SK-N-SH treated with all-trans-retinoic acid at 6 μM for 48 hours (cell line): ENCODE results near the gene TLNRD1.

Experiments
- ATAC-seq: fragments of 200-7000 bp; cut with Tn5 transposase; 3 replicates; pipeline ENCODE4 v1.9.1; 2020; ENCODE audit warnings: mild to moderate bottlenecking, moderate library complexity
- ARNTL ChIP-seq: fragments of 450-650 bp; formaldehyde crosslinking; IDR thresholded peaks from 2 replicates; pipeline ENCODE4 v1.5.0; 2020; ENCODE audit warnings: low read depth, mild to moderate bottlenecking, moderate library complexity, borderline replicate concordance
- BACH2 ChIP-seq: fragments of 250-450 bp; sonication (Bioruptor Pico); IDR thresholded peaks from 2 replicates; pipeline ENCODE4 v1.9.0; 2021; ENCODE audit warnings: mild to moderate bottlenecking, borderline replicate concordance
- CSDC2 ChIP-seq: fragments of 250-450 bp; sonication (Bioruptor Pico); IDR thresholded peaks from 2 replicates; pipeline ENCODE4 v1.5.0; 2020; ENCODE audit warnings: mild to moderate bottlenecking, moderate library complexity
- ESRRG ChIP-seq: fragments of 250-450 bp; sonication (Bioruptor Pico); IDR thresholded peaks from 2 replicates; pipeline ENCODE4 v1.6.1; 2021; ENCODE audit warnings: mild to moderate bottlenecking
- GLIS3 ChIP-seq: fragments of 250-450 bp; sonication (Bioruptor Pico); IDR thresholded peaks from 2 replicates; pipeline ENCODE4 v1.5.0; 2020; ENCODE audit warnings: mild to moderate bottlenecking, moderate library complexity
- ISL1 ChIP-seq: fragments of 250-450 bp; sonication (Bioruptor Pico); IDR thresholded peaks from 2 replicates; pipeline ENCODE4 v2.1.2; 2022; ENCODE audit warnings: mild to moderate bottlenecking, moderate library complexity
- OSR1 ChIP-seq: fragments of 250-450 bp; sonication (Bioruptor Pico); IDR thresholded peaks from 2 replicates; pipeline ENCODE4 v1.8.0; 2022; ENCODE audit warnings: moderate library complexity, mild to moderate bottlenecking, inconsistent platforms
- PPARA ChIP-seq: fragments of 250-450 bp; sonication (Bioruptor Pico); IDR thresholded peaks from 2 replicates; pipeline ENCODE4 v1.5.0; 2020; ENCODE audit warnings: mild to moderate bottlenecking, borderline replicate concordance
- RARB ChIP-seq: fragments of 250-450 bp; sonication (Bioruptor Pico); IDR thresholded peaks from 2 replicates; pipeline ENCODE4 v1.8.0; 2021; ENCODE audit warnings: mild to moderate bottlenecking, moderate library complexity
- SNAI2 ChIP-seq: fragments of 250-450 bp; sonication (Bioruptor Pico); IDR thresholded peaks from 2 replicates; pipeline ENCODE4 v1.5.0; 2020; ENCODE audit warnings: mild to moderate bottlenecking, moderate library complexity
- TCF4 ChIP-seq: fragments of 250-450 bp; sonication (Bioruptor Pico); IDR thresholded peaks from 2 replicates; pipeline ENCODE4 v1.8.0; 2021; ENCODE audit warnings: mild to moderate bottlenecking, moderate library complexity, borderline replicate concordance
- TOX ChIP-seq: fragments of 250-450 bp; sonication (Bioruptor Pico); IDR thresholded peaks from 2 replicates; pipeline ENCODE4 v1.8.0; 2021; ENCODE audit warnings: mild to moderate bottlenecking, moderate library complexity, borderline replicate concordance
- ZFP3 ChIP-seq: fragments of 250-450 bp; sonication (Bioruptor Pico); IDR thresholded peaks from 2 replicates; pipeline ENCODE4 v1.5.0; 2020; ENCODE audit warnings: mild to moderate bottlenecking, moderate library complexity
- ZFP30 ChIP-seq: fragments of 450-650 bp; formaldehyde crosslinking; IDR thresholded peaks from 2 replicates; pipeline ENCODE4 v1.5.0; 2022; ENCODE audit warnings: mild to moderate bottlenecking, moderate library complexity
- ZNF565 ChIP-seq: fragments of 450-650 bp; formaldehyde crosslinking; conservative IDR thresholded peaks from 2 replicates; pipeline ENCODE4 v1.5.0; 2020; ENCODE audit warnings: low read depth, mild to moderate bottlenecking, moderate library complexity
- ZNF70 ChIP-seq: fragments of 450-650 bp; formaldehyde crosslinking; IDR thresholded peaks from 2 replicates; pipeline ENCODE4 v1.5.0; 2020; ENCODE audit warnings: mild to moderate bottlenecking, moderate library complexity
- TF ChIP-seq, protein P1 (sequence below): fragments of 250-450 bp; sonication (Bioruptor Pico); IDR thresholded peaks from 2 replicates; pipeline ENCODE4 v1.5.1; 2021; ENCODE audit warnings: mild to moderate bottlenecking, moderate library complexity
- TF ChIP-seq, protein P2 (sequence below): fragments of 250-450 bp; sonication (Bioruptor Pico); IDR thresholded peaks from 2 replicates; pipeline ENCODE4 v1.8.0; 2020; ENCODE audit warnings: mild to moderate bottlenecking, moderate library complexity, borderline replicate concordance
- TF ChIP-seq, protein P3 (sequence below): fragments of 250-450 bp; sonication (Bioruptor Pico); IDR thresholded peaks from 2 replicates; pipeline ENCODE4 v1.8.0; 2021; ENCODE audit warnings: low read depth, mild to moderate bottlenecking, moderate library complexity, borderline replicate concordance
- TF ChIP-seq, protein P4 (sequence below): fragments of 250-450 bp; sonication (Bioruptor Pico); IDR thresholded peaks from 2 replicates; pipeline ENCODE4 v1.5.0; 2020; ENCODE audit warnings: mild to moderate bottlenecking, moderate library complexity
- TF ChIP-seq, protein P5 (sequence below): fragments of 250-450 bp; sonication (Bioruptor Pico); IDR thresholded peaks from 2 replicates; pipeline ENCODE4 v1.5.1; 2020; ENCODE audit warnings: low read depth, mild to moderate bottlenecking, moderate library complexity

TLNRD1 gene

DNA sequence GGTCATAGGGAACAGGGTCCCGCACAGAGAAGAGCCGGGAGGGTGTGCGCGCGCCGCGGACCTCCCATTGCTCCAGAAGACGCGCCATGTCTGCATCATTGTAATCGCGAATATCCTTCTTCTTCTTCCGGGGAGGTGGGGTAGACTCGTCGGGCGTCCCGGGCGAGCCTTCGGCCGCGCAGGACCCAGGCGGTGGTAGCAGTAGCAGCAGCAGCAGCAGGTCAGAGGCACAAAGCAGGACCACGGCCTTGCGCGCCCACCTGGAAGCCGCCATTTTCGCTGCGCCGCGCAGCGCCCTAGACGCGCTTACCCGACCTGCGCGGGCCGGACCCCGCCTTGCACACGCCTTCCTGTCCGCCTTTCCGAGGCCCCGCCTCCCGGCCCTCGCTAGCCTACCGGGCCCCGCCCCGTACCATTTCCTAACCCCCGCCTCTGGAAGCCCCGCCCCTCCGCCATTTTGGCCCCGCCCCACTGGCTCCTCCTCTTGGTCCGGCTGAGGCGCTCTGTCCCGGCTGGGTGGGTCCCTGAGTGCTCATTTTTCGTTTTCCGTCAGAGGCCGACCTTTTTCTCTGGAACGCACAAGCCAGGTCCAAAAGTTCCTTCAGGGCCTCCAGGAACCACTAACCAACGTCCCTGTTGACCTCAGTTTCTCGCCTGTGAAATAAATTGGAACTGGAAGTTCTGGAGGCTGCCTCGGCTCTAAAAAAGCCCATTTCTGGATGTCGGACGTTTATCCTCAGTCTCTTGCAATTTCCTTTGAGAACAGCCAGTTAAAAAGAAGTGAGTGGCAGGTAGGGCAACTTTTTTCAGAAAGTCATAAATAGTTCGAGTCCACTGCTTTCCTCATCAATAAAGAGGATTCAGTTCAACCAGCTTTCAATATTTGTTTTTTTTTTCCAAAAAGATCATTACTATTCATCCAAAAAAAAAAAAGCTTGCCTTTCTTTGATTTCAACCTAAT, 10.9 kb upstream of the TLNRD1 start, which contains the start of gene MESD:
Gene MESD, minus strand, starts transcription at position 302 of the 961 bp plus-strand sequence. Its CDS starts 28 bp downstream, at position 274.
- ATAC-seq = peak; percentile 100
- TF ChIP-seq, protein P1, sequence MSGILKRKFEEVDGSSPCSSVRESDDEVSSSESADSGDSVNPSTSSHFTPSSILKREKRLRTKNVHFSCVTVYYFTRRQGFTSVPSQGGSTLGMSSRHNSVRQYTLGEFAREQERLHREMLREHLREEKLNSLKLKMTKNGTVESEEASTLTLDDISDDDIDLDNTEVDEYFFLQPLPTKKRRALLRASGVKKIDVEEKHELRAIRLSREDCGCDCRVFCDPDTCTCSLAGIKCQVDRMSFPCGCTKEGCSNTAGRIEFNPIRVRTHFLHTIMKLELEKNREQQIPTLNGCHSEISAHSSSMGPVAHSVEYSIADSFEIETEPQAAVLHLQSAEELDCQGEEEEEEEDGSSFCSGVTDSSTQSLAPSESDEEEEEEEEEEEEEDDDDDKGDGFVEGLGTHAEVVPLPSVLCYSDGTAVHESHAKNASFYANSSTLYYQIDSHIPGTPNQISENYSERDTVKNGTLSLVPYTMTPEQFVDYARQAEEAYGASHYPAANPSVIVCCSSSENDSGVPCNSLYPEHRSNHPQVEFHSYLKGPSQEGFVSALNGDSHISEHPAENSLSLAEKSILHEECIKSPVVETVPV (CRISPR knock-in tag) = no peak
- TF ChIP-seq ESRRG (CRISPR knock-in tag) = no peak
- TF ChIP-seq TOX = no peak
- TF ChIP-seq PPARA = no peak
- no peak for TF ChIP-seq BACH2 (CRISPR knock-in tag)
- TF ChIP-seq RARB = no peak
- TF ChIP-seq, protein P2, sequence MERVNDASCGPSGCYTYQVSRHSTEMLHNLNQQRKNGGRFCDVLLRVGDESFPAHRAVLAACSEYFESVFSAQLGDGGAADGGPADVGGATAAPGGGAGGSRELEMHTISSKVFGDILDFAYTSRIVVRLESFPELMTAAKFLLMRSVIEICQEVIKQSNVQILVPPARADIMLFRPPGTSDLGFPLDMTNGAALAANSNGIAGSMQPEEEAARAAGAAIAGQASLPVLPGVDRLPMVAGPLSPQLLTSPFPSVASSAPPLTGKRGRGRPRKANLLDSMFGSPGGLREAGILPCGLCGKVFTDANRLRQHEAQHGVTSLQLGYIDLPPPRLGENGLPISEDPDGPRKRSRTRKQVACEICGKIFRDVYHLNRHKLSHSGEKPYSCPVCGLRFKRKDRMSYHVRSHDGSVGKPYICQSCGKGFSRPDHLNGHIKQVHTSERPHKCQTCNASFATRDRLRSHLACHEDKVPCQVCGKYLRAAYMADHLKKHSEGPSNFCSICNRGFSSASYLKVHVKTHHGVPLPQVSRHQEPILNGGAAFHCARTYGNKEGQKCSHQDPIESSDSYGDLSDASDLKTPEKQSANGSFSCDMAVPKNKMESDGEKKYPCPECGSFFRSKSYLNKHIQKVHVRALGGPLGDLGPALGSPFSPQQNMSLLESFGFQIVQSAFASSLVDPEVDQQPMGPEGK = no peak
- TF ChIP-seq OSR1 (CRISPR knock-in tag) = no peak
- TF ChIP-seq, protein P3, sequence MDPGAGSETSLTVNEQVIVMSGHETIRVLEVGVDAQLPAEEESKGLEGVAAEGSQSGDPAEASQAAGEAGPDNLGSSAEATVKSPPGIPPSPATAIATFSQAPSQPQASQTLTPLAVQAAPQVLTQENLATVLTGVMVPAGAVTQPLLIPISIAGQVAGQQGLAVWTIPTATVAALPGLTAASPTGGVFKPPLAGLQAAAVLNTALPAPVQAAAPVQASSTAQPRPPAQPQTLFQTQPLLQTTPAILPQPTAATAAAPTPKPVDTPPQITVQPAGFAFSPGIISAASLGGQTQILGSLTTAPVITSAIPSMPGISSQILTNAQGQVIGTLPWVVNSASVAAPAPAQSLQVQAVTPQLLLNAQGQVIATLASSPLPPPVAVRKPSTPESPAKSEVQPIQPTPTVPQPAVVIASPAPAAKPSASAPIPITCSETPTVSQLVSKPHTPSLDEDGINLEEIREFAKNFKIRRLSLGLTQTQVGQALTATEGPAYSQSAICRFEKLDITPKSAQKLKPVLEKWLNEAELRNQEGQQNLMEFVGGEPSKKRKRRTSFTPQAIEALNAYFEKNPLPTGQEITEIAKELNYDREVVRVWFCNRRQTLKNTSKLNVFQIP (CRISPR knock-in tag) = no peak
- TF ChIP-seq, protein P4, sequence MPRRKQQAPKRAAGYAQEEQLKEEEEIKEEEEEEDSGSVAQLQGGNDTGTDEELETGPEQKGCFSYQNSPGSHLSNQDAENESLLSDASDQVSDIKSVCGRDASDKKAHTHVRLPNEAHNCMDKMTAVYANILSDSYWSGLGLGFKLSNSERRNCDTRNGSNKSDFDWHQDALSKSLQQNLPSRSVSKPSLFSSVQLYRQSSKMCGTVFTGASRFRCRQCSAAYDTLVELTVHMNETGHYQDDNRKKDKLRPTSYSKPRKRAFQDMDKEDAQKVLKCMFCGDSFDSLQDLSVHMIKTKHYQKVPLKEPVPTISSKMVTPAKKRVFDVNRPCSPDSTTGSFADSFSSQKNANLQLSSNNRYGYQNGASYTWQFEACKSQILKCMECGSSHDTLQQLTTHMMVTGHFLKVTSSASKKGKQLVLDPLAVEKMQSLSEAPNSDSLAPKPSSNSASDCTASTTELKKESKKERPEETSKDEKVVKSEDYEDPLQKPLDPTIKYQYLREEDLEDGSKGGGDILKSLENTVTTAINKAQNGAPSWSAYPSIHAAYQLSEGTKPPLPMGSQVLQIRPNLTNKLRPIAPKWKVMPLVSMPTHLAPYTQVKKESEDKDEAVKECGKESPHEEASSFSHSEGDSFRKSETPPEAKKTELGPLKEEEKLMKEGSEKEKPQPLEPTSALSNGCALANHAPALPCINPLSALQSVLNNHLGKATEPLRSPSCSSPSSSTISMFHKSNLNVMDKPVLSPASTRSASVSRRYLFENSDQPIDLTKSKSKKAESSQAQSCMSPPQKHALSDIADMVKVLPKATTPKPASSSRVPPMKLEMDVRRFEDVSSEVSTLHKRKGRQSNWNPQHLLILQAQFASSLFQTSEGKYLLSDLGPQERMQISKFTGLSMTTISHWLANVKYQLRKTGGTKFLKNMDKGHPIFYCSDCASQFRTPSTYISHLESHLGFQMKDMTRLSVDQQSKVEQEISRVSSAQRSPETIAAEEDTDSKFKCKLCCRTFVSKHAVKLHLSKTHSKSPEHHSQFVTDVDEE (CRISPR knock-in tag) = no peak
- TF ChIP-seq ZNF70 (CRISPR knock-in tag) = no peak
- TF ChIP-seq ISL1 (CRISPR knock-in tag) = no peak
- TF ChIP-seq ZFP30 (CRISPR knock-in tag) = no peak
- no peak for TF ChIP-seq ARNTL (CRISPR knock-in tag)
- TF ChIP-seq GLIS3 = no peak
- TF ChIP-seq TCF4 (CRISPR knock-in tag) = no peak
- no peak for TF ChIP-seq SNAI2 (CRISPR knock-in tag)
- TF ChIP-seq, protein P5, sequence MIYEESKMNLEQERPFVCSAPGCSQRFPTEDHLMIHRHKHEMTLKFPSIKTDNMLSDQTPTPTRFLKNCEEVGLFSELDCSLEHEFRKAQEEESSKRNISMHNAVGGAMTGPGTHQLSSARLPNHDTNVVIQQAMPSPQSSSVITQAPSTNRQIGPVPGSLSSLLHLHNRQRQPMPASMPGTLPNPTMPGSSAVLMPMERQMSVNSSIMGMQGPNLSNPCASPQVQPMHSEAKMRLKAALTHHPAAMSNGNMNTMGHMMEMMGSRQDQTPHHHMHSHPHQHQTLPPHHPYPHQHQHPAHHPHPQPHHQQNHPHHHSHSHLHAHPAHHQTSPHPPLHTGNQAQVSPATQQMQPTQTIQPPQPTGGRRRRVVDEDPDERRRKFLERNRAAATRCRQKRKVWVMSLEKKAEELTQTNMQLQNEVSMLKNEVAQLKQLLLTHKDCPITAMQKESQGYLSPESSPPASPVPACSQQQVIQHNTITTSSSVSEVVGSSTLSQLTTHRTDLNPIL (CRISPR knock-in tag) = no peak

DNA sequence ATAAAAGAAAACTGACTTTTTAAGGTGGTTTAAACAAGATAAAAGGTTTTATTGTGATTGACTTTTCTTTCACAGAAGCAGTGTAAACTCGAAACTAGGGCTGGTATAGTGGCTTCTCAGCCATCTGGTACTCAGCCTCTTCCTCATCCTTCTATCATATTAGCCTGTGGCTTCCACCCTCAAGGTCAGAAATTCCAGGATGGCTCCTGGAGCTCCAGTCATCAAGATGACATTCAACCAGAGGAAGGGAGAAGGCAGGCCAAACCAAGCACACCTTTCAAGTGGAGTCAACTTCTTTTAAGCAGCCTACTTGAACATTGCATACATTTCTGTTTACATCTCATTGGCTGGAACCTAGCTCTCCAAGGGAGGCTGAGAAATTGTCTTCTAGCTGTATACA, 9.8 kb upstream of the TLNRD1 start:
- ATAC-seq = no peak
- TF ChIP-seq ESRRG (CRISPR knock-in tag) (no peak), PPARA (no peak), ISL1 (CRISPR knock-in tag) (no peak)
- TF ChIP-seq, all 23 proteins: peak for 0

DNA sequence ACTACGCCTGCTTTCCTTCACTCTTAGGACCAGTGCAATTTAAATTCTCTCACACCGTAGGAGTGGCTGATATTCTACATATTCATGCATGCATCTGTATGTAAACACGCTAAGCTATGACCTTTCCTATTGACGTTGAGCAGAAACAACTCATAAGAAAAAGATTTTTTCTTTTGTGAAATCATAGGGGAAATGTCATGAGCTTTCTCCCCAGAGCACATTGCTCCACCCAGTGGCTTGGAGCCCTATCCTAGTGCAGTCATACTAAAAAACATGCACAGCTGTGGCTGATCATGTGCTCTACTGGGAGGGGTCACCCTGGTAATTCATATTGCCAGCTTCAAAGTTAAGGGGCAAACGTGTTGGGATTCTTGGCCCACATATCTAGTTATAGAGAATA, 9.3 kb upstream of the TLNRD1 start:
- no peak for ATAC-seq
- TF ChIP-seq CSDC2 (CRISPR knock-in tag) (no peak), ZFP3 (CRISPR knock-in tag) (no peak), ZNF565 (CRISPR knock-in tag) (no peak), TCF4 (CRISPR knock-in tag) (no peak), SNAI2 (CRISPR knock-in tag) (no peak), PPARA (no peak), ZFP30 (CRISPR knock-in tag) (no peak), TOX (no peak)
- TF ChIP-seq, protein P3 (CRISPR knock-in tag) = no peak
- TF ChIP-seq, protein P5 (CRISPR knock-in tag) = no peak
- TF ChIP-seq, protein P4 (CRISPR knock-in tag) = no peak
